Caco-2 (cell line): ENCODE data around the gene KANSL3. TPM values are rescaled to one million over a fixed set of nuclear protein-coding genes. Genes with fewer than 3 reads are reported as not detected.

Source experiments
- BruUV-seq: library from RNA; stranded (reverse); fragments of 400-500 nt; replicated peaks from 2 replicates; lab custom pipeline; 2021; lab: Mats Ljungman, UMichigan
- CTCF ChIA-PET: fragments of 300-600 bp; sonication (Branson Sonifier 250); formaldehyde crosslinking; loops from one replicate; lab custom pipeline; 2022; ENCODE audit warnings: antibody characterized with exemption; lab: Charles Lee
- POLR2A ChIA-PET: fragments of 300-600 bp; sonication (Branson Sonifier 250); formaldehyde crosslinking; loops from one replicate; lab custom pipeline; 2022; ENCODE audit warnings: antibody characterized with exemption; lab: Charles Lee
- DNase-seq, 2 experiments: peaks; one replicate each; pipeline versions ENCODE4 v3.0.0 to v3.0.0-alpha.2; 2020 to 2022
- H3K27me3 ChIP-seq: replicated peaks from 2 replicates; pipeline ENCODE4 v1.6.0; 2011; ENCODE audit warnings: low read length; ENCODE audit not compliant: control insufficient read depth, insufficient read depth
- H3K36me3 ChIP-seq: 2 replicates; pipeline ENCODE4 v1.5.1; 2011; ENCODE audit warnings: low read length; ENCODE audit not compliant: control insufficient read depth, insufficient read depth
- H3K4me1 ChIP-seq: fragments of 250-450 bp; sonication (Bioruptor Pico); 2 replicates; pipeline ENCODE4 v1.5.1; 2020; ENCODE audit warnings: mild to moderate bottlenecking
- H3K4me3 ChIP-seq: 2 replicates; pipeline ENCODE4 v1.5.1; 2011; ENCODE audit warnings: low read depth, mild to moderate bottlenecking, control low read depth, low read length
- H3K9me3 ChIP-seq: fragments of 250-450 bp; sonication (Bioruptor Pico); 2 replicates; pipeline ENCODE4 v1.5.1; 2020; ENCODE audit warnings: mild to moderate bottlenecking, moderate library complexity
- H3K27ac Mint-ChIP-seq: one replicate; pipeline ENCODE4 v1.8.0; 2022; ENCODE audit warnings: mixed read lengths; ENCODE audit not compliant: unreplicated experiment
- H3K27me3 Mint-ChIP-seq: one replicate; pipeline ENCODE4 v1.8.0; 2022; ENCODE audit warnings: mixed read lengths; ENCODE audit not compliant: insufficient read depth, unreplicated experiment
- H3K36me3 Mint-ChIP-seq: one replicate; pipeline ENCODE4 v1.8.0; 2022; ENCODE audit warnings: mild to moderate bottlenecking, mixed read lengths; ENCODE audit not compliant: insufficient read depth, unreplicated experiment
- H3K4me1 Mint-ChIP-seq: one replicate; pipeline ENCODE4 v1.8.0; 2022; ENCODE audit warnings: low read depth, mixed read lengths; ENCODE audit not compliant: unreplicated experiment
- H3K4me3 Mint-ChIP-seq: one replicate; pipeline ENCODE4 v1.8.0; 2022; ENCODE audit warnings: mild to moderate bottlenecking, moderate library complexity, mixed read lengths; ENCODE audit not compliant: unreplicated experiment
- H3K9me3 Mint-ChIP-seq: one replicate; pipeline ENCODE4 v1.8.0; 2022; ENCODE audit warnings: mixed read lengths; ENCODE audit not compliant: unreplicated experiment
- intact Hi-C: fragments of 100-400 bp; cut with micrococcal nuclease; formaldehyde crosslinking; loops from one replicate; pipeline ENCODE4 v1.10.0; 2022; ENCODE audit not compliant: unreplicated experiment
- total RNA-seq: library from RNA; stranded (reverse); gene quantifications from 2 replicates; pipeline ENCODE4 v1.2.3, GENCODE V29; 2022
- TF ChIP-seq, protein P1 (sequence below), 2 experiments: fragments of 200-600 bp in 1 of 2; IDR thresholded peaks; 1 replicate in 1 of 2; 2 replicates in 1 of 2; pipeline versions ENCODE4 v1.5.1 to v1.8.0; 2011 to 2022; ENCODE audit warnings: antibody characterized with exemption in 1 of 2, control low read depth in 1 of 2, inconsistent platforms in 1 of 2, low read depth in 1 of 2, low read length in 1 of 2, mild to moderate bottlenecking in 1 of 2, moderate library complexity in 1 of 2; ENCODE audit not compliant: insufficient read depth in 1 of 2, severe bottlenecking in 1 of 2, unreplicated experiment in 1 of 2

Gene KANSL3
- total RNA-seq, 1 experiment from 2014 or later = 48.6 TPM

DNA sequence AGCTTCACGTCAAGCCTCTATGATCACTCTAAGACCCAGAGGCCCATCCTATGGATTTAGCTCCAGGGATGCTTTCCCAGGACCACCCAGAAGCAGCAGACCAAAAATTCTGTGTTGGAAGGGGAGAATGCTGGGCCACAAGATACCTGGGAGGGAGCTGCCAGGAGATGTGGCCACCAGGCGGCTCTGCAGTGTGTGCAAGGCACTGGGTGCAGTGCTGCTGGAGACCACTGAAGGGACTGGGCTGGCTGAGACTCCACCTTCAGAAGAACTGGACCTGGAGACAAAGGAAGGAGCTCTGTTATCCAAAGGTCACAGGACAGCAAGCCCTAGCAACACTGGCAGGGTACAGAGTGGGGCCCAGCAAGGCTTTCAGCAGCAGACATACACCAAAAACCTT is 34.0 kb downstream of the KANSL3 start:
- intact Hi-C loops = loop anchor here (5.0 kb wide), 1 partner anchor 198 kb away; no protein-coding TSS in a partner anchor
- Mint-ChIP-seq H3K36me3 (peaks cover 59% of the 10 kb centered on the region), H3K27me3 (no peaks in the 10 kb centered on the region), H3K4me1 (no peaks in the 10 kb centered on the region), H3K9me3 (no peaks in the 10 kb centered on the region), H3K4me3 (no peak overlapping the region), H3K27ac (no peak overlapping the region)
- Histone ChIP-seq H3K4me1 (no peaks in the 10 kb centered on the region), H3K36me3 (peaks cover 11% of the 10 kb centered on the region), H3K4me3 (no peak overlapping the region), H3K27me3 (no peaks in the 10 kb centered on the region), H3K9me3 (no peaks in the 10 kb centered on the region)
- POLR2A ChIA-PET = no interaction called here
- no TSS peak for BruUV-seq
- CTCF ChIA-PET = interaction anchor here (0.6 to 1.4 kb wide), 11 partner anchors 12 to 613 kb away, joined by 3 to 7 read pairs (median 3); partner anchors contain the start of genes ANKRD36C and ANKRD39
- peak; percentile 54 to 56 for DNase-seq
- TF ChIP-seq, protein P1, sequence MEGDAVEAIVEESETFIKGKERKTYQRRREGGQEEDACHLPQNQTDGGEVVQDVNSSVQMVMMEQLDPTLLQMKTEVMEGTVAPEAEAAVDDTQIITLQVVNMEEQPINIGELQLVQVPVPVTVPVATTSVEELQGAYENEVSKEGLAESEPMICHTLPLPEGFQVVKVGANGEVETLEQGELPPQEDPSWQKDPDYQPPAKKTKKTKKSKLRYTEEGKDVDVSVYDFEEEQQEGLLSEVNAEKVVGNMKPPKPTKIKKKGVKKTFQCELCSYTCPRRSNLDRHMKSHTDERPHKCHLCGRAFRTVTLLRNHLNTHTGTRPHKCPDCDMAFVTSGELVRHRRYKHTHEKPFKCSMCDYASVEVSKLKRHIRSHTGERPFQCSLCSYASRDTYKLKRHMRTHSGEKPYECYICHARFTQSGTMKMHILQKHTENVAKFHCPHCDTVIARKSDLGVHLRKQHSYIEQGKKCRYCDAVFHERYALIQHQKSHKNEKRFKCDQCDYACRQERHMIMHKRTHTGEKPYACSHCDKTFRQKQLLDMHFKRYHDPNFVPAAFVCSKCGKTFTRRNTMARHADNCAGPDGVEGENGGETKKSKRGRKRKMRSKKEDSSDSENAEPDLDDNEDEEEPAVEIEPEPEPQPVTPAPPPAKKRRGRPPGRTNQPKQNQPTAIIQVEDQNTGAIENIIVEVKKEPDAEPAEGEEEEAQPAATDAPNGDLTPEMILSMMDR (IDR thresholded peaks at IDR 0.05; ENCODE audit: insufficient read depth in 1 of 2, low read depth in 1 of 2, low read length in 1 of 2, severe bottlenecking in 1 of 2, unreplicated experiment in 1 of 2) = peak; percentile 26 to 82

DNA sequence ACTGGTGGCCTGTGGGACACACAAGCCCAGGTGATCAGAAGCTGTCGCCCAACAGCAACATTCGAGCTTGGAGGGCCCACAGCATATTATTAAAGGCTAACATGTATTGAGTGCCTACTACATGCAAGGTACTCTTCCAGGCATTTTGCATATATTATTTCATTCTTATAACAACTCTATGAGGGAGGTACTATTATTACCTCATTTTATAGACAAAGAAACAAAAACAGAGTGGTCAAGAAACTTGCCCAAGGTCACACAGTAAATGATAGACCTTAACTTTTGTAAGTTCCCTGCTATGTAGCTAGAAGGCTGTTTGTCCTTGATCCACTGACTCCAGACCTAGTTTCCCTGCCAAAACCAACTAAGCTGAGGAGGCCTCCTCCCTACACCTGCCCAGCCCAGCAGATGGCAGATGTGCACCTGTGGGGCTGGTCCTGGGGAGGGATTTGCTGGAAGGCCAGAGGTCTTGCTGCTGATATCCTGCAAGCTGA is 35.7 kb downstream of the KANSL3 start:
- Mint-ChIP-seq H3K4me3 (no peak overlapping the region), H3K4me1 (no peaks in the 10 kb centered on the region), H3K36me3 (peaks cover 54% of the 10 kb centered on the region), H3K27me3 (no peaks in the 10 kb centered on the region), H3K9me3 (no peaks in the 10 kb centered on the region), H3K27ac (no peak overlapping the region)
- H3K36me3 ChIP-seq = peaks cover 9% of the 10 kb centered on the region
- ChIA-PET POLR2A (no interaction called here), CTCF (no interaction called here)
- no peaks in the 10 kb centered on the region for H3K9me3 ChIP-seq
- no TSS peak for BruUV-seq
- intact Hi-C loops = loop anchor here (5.0 kb wide), 1 partner anchor 200 kb away; no protein-coding TSS in a partner anchor
- no peaks in the 10 kb centered on the region for H3K4me1 ChIP-seq
- TF ChIP-seq, protein P1 (IDR thresholded peaks at IDR 0.05; ENCODE audit: insufficient read depth in 1 of 2, low read depth in 1 of 2, low read length in 1 of 2, severe bottlenecking in 1 of 2, unreplicated experiment in 1 of 2) = peak in 1 of 2 experiments; percentile 28
- DNase-seq = peak in 1 of 2 experiments; percentile 36
- H3K27me3 ChIP-seq = no peaks in the 10 kb centered on the region
- H3K4me3 ChIP-seq = no peak overlapping the region

DNA sequence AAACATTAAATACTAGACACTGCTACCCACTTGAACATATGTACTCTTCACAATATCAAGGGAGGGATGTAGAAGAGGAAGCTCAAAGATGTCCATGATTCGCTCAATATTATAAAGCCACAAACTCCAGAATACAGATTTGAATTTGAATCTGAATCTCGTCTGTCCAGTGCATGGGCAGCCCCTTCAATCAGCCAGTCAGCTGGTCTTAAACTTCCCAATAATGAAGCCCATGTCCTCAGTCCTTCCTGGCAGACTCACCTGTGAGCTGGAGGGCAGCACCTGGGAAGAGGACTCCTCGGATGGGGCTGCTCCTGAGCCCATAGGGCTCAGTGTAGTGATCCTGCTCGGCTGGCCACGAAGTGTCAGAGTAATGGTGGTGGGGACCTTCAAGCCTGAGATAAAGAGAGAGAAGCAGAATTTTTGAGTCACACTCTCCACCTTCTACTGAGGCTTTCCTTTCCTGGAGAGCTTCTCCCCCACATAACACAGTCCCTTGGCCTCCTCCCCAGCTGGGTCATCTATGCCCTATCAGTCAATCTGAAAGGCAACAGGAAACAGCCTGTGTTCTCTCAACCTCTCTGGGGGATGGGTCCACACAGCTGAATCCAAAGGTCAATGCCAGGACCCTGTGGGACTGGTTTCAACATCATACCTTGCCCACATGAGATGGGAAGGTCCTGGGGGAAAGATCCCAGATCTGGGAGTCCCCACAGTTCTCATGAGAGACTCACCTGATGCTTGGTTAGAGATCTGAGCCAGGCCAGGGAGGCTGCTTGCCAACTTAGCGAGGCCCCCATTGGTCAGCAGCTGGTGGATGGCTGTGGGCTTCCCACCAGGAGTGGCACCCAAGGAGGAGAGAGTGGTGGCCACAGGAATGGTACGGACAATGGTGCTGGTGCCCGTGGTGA is 36.5 kb downstream of the KANSL3 start:
- Mint-ChIP-seq H3K27ac (no peak overlapping the region), H3K9me3 (no peaks in the 10 kb centered on the region), H3K36me3 (peaks cover 53% of the 10 kb centered on the region), H3K4me3 (no peak overlapping the region), H3K27me3 (no peaks in the 10 kb centered on the region), H3K4me1 (no peaks in the 10 kb centered on the region)
- DNase-seq = peak in 1 of 2 experiments; percentile 12
- no peaks in the 10 kb centered on the region for H3K27me3 ChIP-seq
- TF ChIP-seq, protein P1 (IDR thresholded peaks at IDR 0.05; ENCODE audit: insufficient read depth in 1 of 2, low read depth in 1 of 2, low read length in 1 of 2, severe bottlenecking in 1 of 2, unreplicated experiment in 1 of 2) = no peak
- no TSS peak for BruUV-seq
- POLR2A ChIA-PET = no interaction called here
- intact Hi-C loops = loop anchor here (5.0 kb wide), 1 partner anchor 201 kb away; no protein-coding TSS in a partner anchor
- CTCF ChIA-PET = no interaction called here
- no peaks in the 10 kb centered on the region for H3K4me1 ChIP-seq
- H3K36me3 ChIP-seq = peaks cover 9% of the 10 kb centered on the region
- H3K9me3 ChIP-seq = no peaks in the 10 kb centered on the region
- no peak overlapping the region for H3K4me3 ChIP-seq
